ENCODE data around the gene ITIH1.

DNA sequence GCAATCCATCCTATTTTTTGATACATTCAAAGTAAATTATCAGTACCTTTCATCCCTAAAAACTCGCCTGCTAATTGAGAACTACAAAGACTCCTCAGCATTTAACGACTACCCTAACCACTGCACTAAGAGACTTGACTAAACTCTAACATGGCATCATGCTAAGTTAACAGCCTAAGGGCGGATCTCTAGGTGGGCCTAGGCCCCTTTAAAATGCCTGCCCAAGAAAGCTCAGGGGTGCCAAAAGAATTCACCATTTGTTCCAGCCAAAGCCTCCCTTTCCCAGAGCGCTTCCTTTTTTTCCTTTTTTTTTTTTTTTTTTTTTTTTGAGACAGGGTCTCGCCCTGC lies 6.1 kb upstream of the ITIH1 start:
- TF ChIP-seq CTCF (IDR thresholded peaks at IDR 0.05; ENCODE audit: insufficient read depth, low read depth, low read length) (no peak), EZH2 (IDR thresholded peaks at IDR 0.05; ENCODE audit: insufficient read depth, low read length) (no peak)

Measured in astrocyte (in vitro differentiated cells and primary cell).